NCI-H82 (cell line): ENCODE data around the gene ABHD18.
A peak's percentile ranks its signal among the peaks of the same experiment; 100 is the strongest.

ENCODE experiments used
- DNase-seq: peaks from one replicate; lab custom pipeline; 2025; lab: John Stamatoyannopoulos, UW

ABHD18 gene

GRCh38 chr4:128068918-128069317, 103.7 kb downstream of the ABHD18 start:
- peak; percentile 40 for DNase-seq

- DNase-seq = no peak
Measured at GRCh38 chr4:128076464-128076863, 111.3 kb downstream of the ABHD18 start.
